Measurements from ENCODE around the gene TBK1. TPM values are rescaled to one million over a fixed set of nuclear protein-coding genes. Genes with fewer than 3 reads are reported as not detected.

Gene TBK1
- total and polyA plus RNA-seq, 2 of the 4 experiments (the other 2 are of a cell fraction), result 9.9 to 11.6 TPM

DNA sequence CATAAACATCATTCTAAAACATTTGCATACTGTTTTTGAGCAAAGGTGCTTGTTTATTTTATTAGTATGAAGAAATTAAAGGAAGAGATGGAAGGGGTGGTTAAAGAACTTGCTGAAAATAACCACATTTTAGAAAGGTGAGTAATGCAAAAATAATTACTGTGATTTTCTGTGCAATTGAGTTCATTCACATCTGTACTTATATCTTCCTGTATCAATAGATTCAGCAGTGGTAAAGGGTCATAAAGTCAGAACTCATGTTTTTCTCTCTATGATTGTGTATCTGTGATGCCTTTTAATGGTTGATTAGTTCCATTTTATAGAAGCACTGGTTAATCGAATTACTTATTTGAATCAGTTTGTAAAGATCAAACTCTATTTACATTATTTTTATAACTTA lies 46.0 kb downstream of the TBK1 start:
- no peak overlapping the region for H4K5ac ChIP-seq (ENCODE audit: low read depth, low read length)
- no peak overlapping the region for H4K8ac ChIP-seq (ENCODE audit: low read depth in 2 of 2, low read length in 2 of 2)
- H2BK120ac ChIP-seq (ENCODE audit: low read depth, low read length), result no peak overlapping the region
- DNase-seq (no peak), ATAC-seq (ENCODE audit: low read depth) (no peak)
- no CpG with 5 or more reads among the region's 1 CpG for WGBS, 2 experiments (ENCODE audit: extremely low coverage in 2 of 2, insufficient read length in 1 of 2)
- H3K27me3 ChIP-seq (ENCODE audit: control insufficient read depth, insufficient read depth, low read length), result no peaks in the 10 kb centered on the region
- no peak overlapping the region for H3K4ac ChIP-seq (ENCODE audit: low read depth, low read length)
- H2BK15ac ChIP-seq (ENCODE audit: low read depth, low read length), result no peak overlapping the region
- no peak overlapping the region for H2BK5ac ChIP-seq (ENCODE audit: low read depth, low read length, poor library complexity, severe bottlenecking)
- in situ Hi-C loops (cut with MboI; ENCODE audit: low sequenced_read_pairs) (no loop called here), dilution Hi-C loops (cut with HindIII; ENCODE audit: low sequenced_read_pairs, unreplicated experiment) (no loop called here), intact Hi-C loops (cut with micrococcal nuclease) (loop anchor here (5.0 kb wide), 1 partner anchor 66 kb away; no protein-coding TSS in a partner anchor)
- H3K9me3 ChIP-seq (ENCODE audit: control insufficient read depth, insufficient read depth, low read length), result no peaks in the 10 kb centered on the region
- TF ChIP-seq BHLHE40 (IDR thresholded peaks at IDR 0.05; ENCODE audit: low read depth, low read length) (no peak), FOS (IDR thresholded peaks at IDR 0.05; ENCODE audit: low read depth, low read length) (no peak), RAD21 (IDR thresholded peaks at IDR 0.05; ENCODE audit: low read length) (no peak), CHD1 (IDR thresholded peaks at IDR 0.05; ENCODE audit: low read depth, low read length) (no peak), MXI1 (IDR thresholded peaks at IDR 0.05; ENCODE audit: borderline replicate concordance, low read depth, low read length) (no peak), SMC3 (IDR thresholded peaks at IDR 0.05; ENCODE audit: low read depth, low read length) (no peak), CEBPB (IDR thresholded peaks at IDR 0.05; ENCODE audit: low read depth, low read length) (no peak), RFX5 (IDR thresholded peaks at IDR 0.05; ENCODE audit: low read depth, low read length) (no peak), MAFK (IDR thresholded peaks at IDR 0.05; ENCODE audit: low read depth, low read length) (no peak), MAZ (IDR thresholded peaks at IDR 0.05; ENCODE audit: borderline replicate concordance, low read depth, low read length) (no peak), POLR2A (IDR thresholded peaks at IDR 0.05; ENCODE audit: low read depth, low read length) (no peak), RCOR1 (IDR thresholded peaks at IDR 0.05; ENCODE audit: insufficient replicate concordance, low read length) (no peak), NFE2L2 (IDR thresholded peaks at IDR 0.05; ENCODE audit: low read depth, low read length) (no peak)
- TF ChIP-seq, protein P1, sequence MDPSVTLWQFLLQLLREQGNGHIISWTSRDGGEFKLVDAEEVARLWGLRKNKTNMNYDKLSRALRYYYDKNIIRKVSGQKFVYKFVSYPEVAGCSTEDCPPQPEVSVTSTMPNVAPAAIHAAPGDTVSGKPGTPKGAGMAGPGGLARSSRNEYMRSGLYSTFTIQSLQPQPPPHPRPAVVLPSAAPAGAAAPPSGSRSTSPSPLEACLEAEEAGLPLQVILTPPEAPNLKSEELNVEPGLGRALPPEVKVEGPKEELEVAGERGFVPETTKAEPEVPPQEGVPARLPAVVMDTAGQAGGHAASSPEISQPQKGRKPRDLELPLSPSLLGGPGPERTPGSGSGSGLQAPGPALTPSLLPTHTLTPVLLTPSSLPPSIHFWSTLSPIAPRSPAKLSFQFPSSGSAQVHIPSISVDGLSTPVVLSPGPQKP (IDR thresholded peaks at IDR 0.05; ENCODE audit: borderline replicate concordance, low read depth, low read length), result no peak
- TF ChIP-seq, protein P2, sequence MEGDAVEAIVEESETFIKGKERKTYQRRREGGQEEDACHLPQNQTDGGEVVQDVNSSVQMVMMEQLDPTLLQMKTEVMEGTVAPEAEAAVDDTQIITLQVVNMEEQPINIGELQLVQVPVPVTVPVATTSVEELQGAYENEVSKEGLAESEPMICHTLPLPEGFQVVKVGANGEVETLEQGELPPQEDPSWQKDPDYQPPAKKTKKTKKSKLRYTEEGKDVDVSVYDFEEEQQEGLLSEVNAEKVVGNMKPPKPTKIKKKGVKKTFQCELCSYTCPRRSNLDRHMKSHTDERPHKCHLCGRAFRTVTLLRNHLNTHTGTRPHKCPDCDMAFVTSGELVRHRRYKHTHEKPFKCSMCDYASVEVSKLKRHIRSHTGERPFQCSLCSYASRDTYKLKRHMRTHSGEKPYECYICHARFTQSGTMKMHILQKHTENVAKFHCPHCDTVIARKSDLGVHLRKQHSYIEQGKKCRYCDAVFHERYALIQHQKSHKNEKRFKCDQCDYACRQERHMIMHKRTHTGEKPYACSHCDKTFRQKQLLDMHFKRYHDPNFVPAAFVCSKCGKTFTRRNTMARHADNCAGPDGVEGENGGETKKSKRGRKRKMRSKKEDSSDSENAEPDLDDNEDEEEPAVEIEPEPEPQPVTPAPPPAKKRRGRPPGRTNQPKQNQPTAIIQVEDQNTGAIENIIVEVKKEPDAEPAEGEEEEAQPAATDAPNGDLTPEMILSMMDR (conservative IDR thresholded peaks at IDR 0.05; ENCODE audit: low read depth, low read length), result no peak
- TF ChIP-seq, protein P3, sequence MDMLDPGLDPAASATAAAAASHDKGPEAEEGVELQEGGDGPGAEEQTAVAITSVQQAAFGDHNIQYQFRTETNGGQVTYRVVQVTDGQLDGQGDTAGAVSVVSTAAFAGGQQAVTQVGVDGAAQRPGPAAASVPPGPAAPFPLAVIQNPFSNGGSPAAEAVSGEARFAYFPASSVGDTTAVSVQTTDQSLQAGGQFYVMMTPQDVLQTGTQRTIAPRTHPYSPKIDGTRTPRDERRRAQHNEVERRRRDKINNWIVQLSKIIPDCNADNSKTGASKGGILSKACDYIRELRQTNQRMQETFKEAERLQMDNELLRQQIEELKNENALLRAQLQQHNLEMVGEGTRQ (IDR thresholded peaks at IDR 0.05; ENCODE audit: low read depth, low read length), result no peak
- no peak overlapping the region for H2AFZ ChIP-seq (replicated peaks; ENCODE audit: low read length, poor library complexity)
- peaks cover 29% of the 10 kb centered on the region for H3K36me3 ChIP-seq (ENCODE audit: control insufficient read depth, insufficient read depth, low read length)
- H4K20me1 ChIP-seq (ENCODE audit: insufficient read depth, low read length), result no peaks in the 10 kb centered on the region
- H3K23ac ChIP-seq (ENCODE audit: low read depth, low read length), result no peak overlapping the region
- H2AK9ac ChIP-seq (replicated peaks; ENCODE audit: low read depth, low read length, poor library complexity), result no peak overlapping the region
- H3K27ac ChIP-seq (ENCODE audit: insufficient read depth, low read length), result no peak overlapping the region
- H4K91ac ChIP-seq (ENCODE audit: insufficient read depth, low read depth, low read length), result no peak overlapping the region
- no peak overlapping the region for H3K4me2 ChIP-seq (ENCODE audit: low read depth, low read length)
- BruUV-seq (replicated peaks), result no TSS peak
- ChIA-PET CTCF (no interaction called here), POLR2A (ENCODE audit: unreplicated experiment) (no interaction called here)
- H3K9ac ChIP-seq (ENCODE audit: low read depth, low read length), result no peak overlapping the region
- H3K56ac ChIP-seq (ENCODE audit: extremely low read depth, insufficient read depth, low read length), result no peak overlapping the region
- H3K14ac ChIP-seq (replicated peaks; ENCODE audit: low read depth, low read length), result no peak overlapping the region
- H3K18ac ChIP-seq (ENCODE audit: low read depth, low read length), result no peak overlapping the region
- H2BK20ac ChIP-seq (ENCODE audit: low read depth, low read length), result no peak overlapping the region
- no peaks in the 10 kb centered on the region for H3K9me1 ChIP-seq (ENCODE audit: insufficient read depth, low read length)
- H2AK5ac ChIP-seq (ENCODE audit: low read depth, low read length), result no peak overlapping the region
- no peaks in the 10 kb centered on the region; a peak in 1 of 4 replicates for H3K79me1 ChIP-seq (ENCODE audit: low read depth in 1 of 2, low read length in 2 of 2)
- no peak overlapping the region for H3K4me3 ChIP-seq (ENCODE audit: insufficient read depth, low read depth, low read length)
- no peaks in the 10 kb centered on the region for H3K4me1 ChIP-seq (ENCODE audit: control insufficient read depth, insufficient read depth, low read length)

Data from IMR-90 (cell line).